Stimulated activated CD4-positive, alpha-beta T cell treated with anti-CD3 and anti-CD28 coated beads, Interleukin-1b, Interleukin-23, amount 100 ng/mL, for 1 hour (primary cell): ENCODE results near the gene CMTM4.
"Not testable (repeated sequence)": the region's sequence is repeated elsewhere in the genome, so short reads cannot be mapped to it uniquely, and the experiment has no call there.

Experiments used
- DNase-seq, 2 donors: peaks; one replicate each; pipeline ENCODE4 v3.0.0-alpha.2; 2020; ENCODE audit warnings: low read depth in 2 of 2

The CMTM4 gene

GRCh38 chr16:66641387-66641786 lies 55.2 kb downstream of the CMTM4 start:
- DNase-seq: no peak

- DNase-seq: no peak
These were observed 55.7 kb downstream of the CMTM4 start for GRCh38 chr16:66640724-66641314.

- no peak for DNase-seq
These were observed 57.3 kb downstream of the CMTM4 start for GRCh38 chr16:66639091-66639885.

- no peak for DNase-seq
These were observed 58.7 kb downstream of the CMTM4 start for GRCh38 chr16:66637806-66638205.

GRCh38 chr16:66636199-66636598 lies 60.3 kb downstream of the CMTM4 start:
- DNase-seq: no peak

- DNase-seq: no peak
These were observed 61.1 kb downstream of the CMTM4 start for GRCh38 chr16:66635406-66635805.

GRCh38 chr16:66634527-66635196 lies 61.9 kb downstream of the CMTM4 start:
- no peak for DNase-seq

- DNase-seq: not testable (repeated sequence)
These were observed 65.0 kb downstream of the CMTM4 start for GRCh38 chr16:66631558-66631957.

GRCh38 chr16:66630561-66631260 lies 65.8 kb downstream of the CMTM4 start:
- not testable (repeated sequence) for DNase-seq

- DNase-seq: no peak
These were observed 66.7 kb downstream of the CMTM4 start for GRCh38 chr16:66629856-66630255.

- DNase-seq: not testable (repeated sequence)
These were observed 68.7 kb downstream of the CMTM4 start for GRCh38 chr16:66627611-66628378.

- no peak for DNase-seq
These were observed 72.8 kb downstream of the CMTM4 start for GRCh38 chr16:66623755-66624154.

- no peak for DNase-seq
These were observed 73.7 kb downstream of the CMTM4 start for GRCh38 chr16:66622863-66623262.

- DNase-seq: no peak
These were observed 74.6 kb downstream of the CMTM4 start for GRCh38 chr16:66621973-66622372.

GRCh38 chr16:66620429-66620795 lies 76.1 kb downstream of the CMTM4 start:
- DNase-seq: no peak

GRCh38 chr16:66619534-66620428 lies 76.8 kb downstream of the CMTM4 start:
- no peak for DNase-seq

GRCh38 chr16:66618588-66619375 lies 77.8 kb downstream of the CMTM4 start:
- DNase-seq: no peak

- DNase-seq: no peak
These were observed 78.8 kb downstream of the CMTM4 start for GRCh38 chr16:66617728-66618127.

- DNase-seq: no peak
These were observed 79.5 kb downstream of the CMTM4 start for GRCh38 chr16:66617010-66617434.

GRCh38 chr16:66616592-66616991 lies 80.0 kb downstream of the CMTM4 start:
- no peak for DNase-seq
